Transverse colon (tissue), 4 donors: ENCODE results near the gene SLMAP.

Source experiments
- EP300 ChIP-seq: sonication (generic); formaldehyde crosslinking; IDR thresholded peaks from one replicate; pipeline ENCODE4 v1.6.1; 2017; ENCODE audit warnings: antibody characterized with exemption, low read depth
- POLR2A ChIP-seq: fragments of 450-650 bp; IDR thresholded peaks from one replicate; pipeline ENCODE4 v1.6.1; 2016; ENCODE audit warnings: antibody characterized with exemption, mild to moderate bottlenecking, moderate library complexity
- POLR2AphosphoS5 ChIP-seq, 3 donors: sonication (generic); formaldehyde crosslinking; IDR thresholded peaks; one replicate each; pipeline ENCODE4 v1.6.1; 2016; ENCODE audit warnings: antibody characterized with exemption in 3 of 3
- TF ChIP-seq, protein P1 (sequence below), 5 experiments: fragments of 200-600 bp in 3 of 5; fragments of 450-650 bp in 2 of 5; sonication (generic) in 3 of 5; IDR thresholded peaks; 1 replicate in 2 of 5; 2 replicates in 3 of 5; pipeline ENCODE4 v1.5.1; 2016 to 2017; ENCODE audit warnings: antibody characterized with exemption in 5 of 5, inconsistent platforms in 3 of 5, mild to moderate bottlenecking in 2 of 5, moderate library complexity in 1 of 5

DNA sequence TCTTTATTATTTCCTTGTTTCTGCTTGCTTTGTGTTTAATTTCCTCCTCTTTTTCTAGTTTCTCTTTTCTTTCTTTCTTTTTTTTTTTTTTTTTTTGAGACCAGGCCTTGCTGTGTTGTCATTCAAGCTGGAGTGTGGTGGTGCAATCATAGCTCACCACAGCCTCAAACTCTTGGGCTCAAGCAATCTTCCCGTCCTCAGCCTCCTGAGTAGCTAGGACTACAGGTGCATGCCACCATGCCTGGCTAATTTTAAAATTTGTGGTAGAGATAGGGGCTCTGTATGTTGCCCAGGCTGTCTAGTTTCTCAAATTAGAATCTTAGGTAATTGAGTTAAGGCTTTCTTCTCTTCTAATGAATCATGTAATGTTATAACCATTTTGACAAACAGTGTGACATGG is 22.4 kb downstream of the SLMAP start:
- TF ChIP-seq, protein P1, sequence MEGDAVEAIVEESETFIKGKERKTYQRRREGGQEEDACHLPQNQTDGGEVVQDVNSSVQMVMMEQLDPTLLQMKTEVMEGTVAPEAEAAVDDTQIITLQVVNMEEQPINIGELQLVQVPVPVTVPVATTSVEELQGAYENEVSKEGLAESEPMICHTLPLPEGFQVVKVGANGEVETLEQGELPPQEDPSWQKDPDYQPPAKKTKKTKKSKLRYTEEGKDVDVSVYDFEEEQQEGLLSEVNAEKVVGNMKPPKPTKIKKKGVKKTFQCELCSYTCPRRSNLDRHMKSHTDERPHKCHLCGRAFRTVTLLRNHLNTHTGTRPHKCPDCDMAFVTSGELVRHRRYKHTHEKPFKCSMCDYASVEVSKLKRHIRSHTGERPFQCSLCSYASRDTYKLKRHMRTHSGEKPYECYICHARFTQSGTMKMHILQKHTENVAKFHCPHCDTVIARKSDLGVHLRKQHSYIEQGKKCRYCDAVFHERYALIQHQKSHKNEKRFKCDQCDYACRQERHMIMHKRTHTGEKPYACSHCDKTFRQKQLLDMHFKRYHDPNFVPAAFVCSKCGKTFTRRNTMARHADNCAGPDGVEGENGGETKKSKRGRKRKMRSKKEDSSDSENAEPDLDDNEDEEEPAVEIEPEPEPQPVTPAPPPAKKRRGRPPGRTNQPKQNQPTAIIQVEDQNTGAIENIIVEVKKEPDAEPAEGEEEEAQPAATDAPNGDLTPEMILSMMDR (IDR thresholded peaks at IDR 0.05): no peak
- no peak for TF ChIP-seq EP300
- no peak for TF ChIP-seq POLR2AphosphoS5 (IDR thresholded peaks at IDR 0.05)
- no peak for TF ChIP-seq POLR2A
